HEK293 (cell line): ENCODE measurements around the gene AMOTL1.

Experiments
- CTCF ChIA-PET: fragments of 350-600 bp; formaldehyde crosslinking; extraction: SDS; loops from one replicate; lab custom pipeline; 2021; ENCODE audit warnings: antibody characterized with exemption; lab: Yijun Ruan, JAX
- POLR2A ChIA-PET: fragments of 300-600 bp; formaldehyde crosslinking; extraction: SDS; loops from one replicate; lab custom pipeline; 2020; ENCODE audit warnings: antibody characterized with exemption, inconsistent platforms; lab: Yijun Ruan, JAX
- H3K27ac ChIP-seq: fragments of 200-500 bp; sonication (Bioruptor generic); 2 replicates; pipeline ENCODE4 v1.5.1; 2014; ENCODE audit warnings: low read depth, low read length, control low read depth, inconsistent platforms; ENCODE audit errors: extremely low read depth
- H3K36me3 ChIP-seq, 2 experiments: fragments of 200-500 bp in 1 of 2; sonication (Bioruptor generic) in 1 of 2; 1 replicate in 1 of 2; 2 replicates in 1 of 2; pipeline ENCODE4 v1.5.1; 2014 to 2017; ENCODE audit warnings: inconsistent platforms in 2 of 2, low read length in 2 of 2; ENCODE audit not compliant: control insufficient read depth in 2 of 2, insufficient read depth in 1 of 2
- H3K4me1 ChIP-seq: fragments of 200-500 bp; sonication (Bioruptor generic); 2 replicates; pipeline ENCODE4 v1.5.1; 2014; ENCODE audit warnings: mild to moderate bottlenecking, low read length, inconsistent platforms; ENCODE audit not compliant: control insufficient read depth, insufficient read depth
- H3K4me3 ChIP-seq: 2 replicates; pipeline ENCODE4 v1.5.1; 2011; ENCODE audit warnings: low read depth, mild to moderate bottlenecking, control low read depth, low read length, moderate library complexity
- H3K9me3 ChIP-seq: fragments of 200-500 bp; sonication (Bioruptor generic); 2 replicates; pipeline ENCODE4 v1.5.1; 2014; ENCODE audit warnings: low read depth, low read length, inconsistent platforms; ENCODE audit not compliant: control insufficient read depth, insufficient read depth
- EGR2 ChIP-seq: fragments of 450-650 bp; formaldehyde crosslinking; IDR thresholded peaks from 2 replicates; pipeline ENCODE4 v1.5.1; 2016; ENCODE audit warnings: low read depth, missing biosample characterization, missing genetic modification characterization
- GFI1B ChIP-seq: fragments of 450-650 bp; formaldehyde crosslinking; IDR thresholded peaks from 2 replicates; pipeline ENCODE4 v1.5.1; 2016; ENCODE audit warnings: missing biosample characterization, missing genetic modification characterization
- PRDM4 ChIP-seq: fragments of 450-650 bp; formaldehyde crosslinking; IDR thresholded peaks from 2 replicates; pipeline ENCODE4 v1.5.1; 2017; ENCODE audit warnings: missing biosample characterization, missing genetic modification characterization
- ZFP37 ChIP-seq: fragments of 450-650 bp; formaldehyde crosslinking; IDR thresholded peaks from 2 replicates; pipeline ENCODE4 v1.5.1; 2016; ENCODE audit warnings: missing biosample characterization, missing genetic modification characterization
- ZNF174 ChIP-seq: fragments of 450-650 bp; formaldehyde crosslinking; IDR thresholded peaks from 2 replicates; pipeline ENCODE4 v1.5.0; 2017; ENCODE audit warnings: missing biosample characterization, mild to moderate bottlenecking, missing genetic modification characterization
- ZNF18 ChIP-seq: fragments of 450-650 bp; formaldehyde crosslinking; IDR thresholded peaks from 2 replicates; pipeline ENCODE4 v1.5.1; 2016; ENCODE audit warnings: missing biosample characterization, missing genetic modification characterization
- ZNF24 ChIP-seq: fragments of 450-650 bp; formaldehyde crosslinking; IDR thresholded peaks from 2 replicates; pipeline ENCODE4 v1.5.1; 2016; ENCODE audit warnings: missing biosample characterization, missing genetic modification characterization
- ZNF280D ChIP-seq: fragments of 450-650 bp; formaldehyde crosslinking; IDR thresholded peaks from 2 replicates; pipeline ENCODE4 v1.5.1; 2016; ENCODE audit warnings: missing biosample characterization, missing genetic modification characterization
- ZNF404 ChIP-seq: fragments of 450-650 bp; formaldehyde crosslinking; IDR thresholded peaks from 2 replicates; pipeline ENCODE4 v1.5.1; 2017; ENCODE audit warnings: missing biosample characterization, missing genetic modification characterization
- ZNF473 ChIP-seq: fragments of 450-650 bp; formaldehyde crosslinking; IDR thresholded peaks from 2 replicates; pipeline ENCODE4 v1.5.1; 2017; ENCODE audit warnings: missing biosample characterization, missing genetic modification characterization
- ZNF561 ChIP-seq: fragments of 450-650 bp; IDR thresholded peaks from 2 replicates; pipeline ENCODE4 v1.5.1; 2018; ENCODE audit warnings: missing biosample characterization, missing genetic modification characterization, borderline replicate concordance
- ZNF571 ChIP-seq: fragments of 450-650 bp; formaldehyde crosslinking; IDR thresholded peaks from 2 replicates; pipeline ENCODE4 v1.5.0; 2017; ENCODE audit warnings: missing biosample characterization, missing genetic modification characterization
- ZNF645 ChIP-seq: fragments of 450-650 bp; formaldehyde crosslinking; IDR thresholded peaks from 2 replicates; pipeline ENCODE4; 2016; ENCODE audit warnings: missing biosample characterization, missing genetic modification characterization
- ZNF707 ChIP-seq: fragments of 450-650 bp; formaldehyde crosslinking; IDR thresholded peaks from 2 replicates; pipeline ENCODE4 v1.5.1; 2016; ENCODE audit warnings: missing biosample characterization, missing genetic modification characterization
- ZNF792 ChIP-seq: fragments of 450-650 bp; formaldehyde crosslinking; IDR thresholded peaks from 2 replicates; pipeline ENCODE4 v1.5.1; 2016; ENCODE audit warnings: missing biosample characterization, missing genetic modification characterization
- ZSCAN4 ChIP-seq: fragments of 450-650 bp; formaldehyde crosslinking; IDR thresholded peaks from 2 replicates; pipeline ENCODE4 v1.5.1; 2017; ENCODE audit warnings: missing biosample characterization, missing genetic modification characterization

The AMOTL1 gene

GRCh38 chr11:94799726-94800125, 31.6 kb downstream of the AMOTL1 start:
- ChIA-PET CTCF (no interaction called here), POLR2A (no interaction called here)
- Histone ChIP-seq H3K9me3 (no peaks in the 10 kb centered on the region), H3K4me3 (no peak overlapping the region), H3K36me3 (peaks cover 0 to 57% of the 10 kb centered on the region in 2 experiments; a peak in 1 of 3 replicates), H3K4me1 (0 out of 2 replicates have a peak, but pooled peaks cover under 1% of the 10 kb centered on the region), H3K27ac (no peak overlapping the region)
- no peak for TF ChIP-seq EGR2
- no peak for TF ChIP-seq ZNF473 (tag by site-specific recombination)
- no peak for TF ChIP-seq ZNF24 (tag by site-specific recombination)
- no peak for TF ChIP-seq ZSCAN4 (tag by site-specific recombination)
- TF ChIP-seq ZNF645 (tag by site-specific recombination): no peak
- no peak for TF ChIP-seq ZNF707 (tag by site-specific recombination)
- TF ChIP-seq ZNF561 (tag by site-specific recombination): no peak
- no peak for TF ChIP-seq GFI1B (tag by site-specific recombination)
- TF ChIP-seq ZNF280D (tag by site-specific recombination): no peak
- TF ChIP-seq ZNF18 (tag by site-specific recombination): no peak

GRCh38 chr11:94800414-94800813, 32.3 kb downstream of the AMOTL1 start:
- Histone ChIP-seq H3K4me3 (no peak overlapping the region), H3K4me1 (no peaks in the 10 kb centered on the region), H3K27ac (no peak overlapping the region)
- POLR2A ChIA-PET: no interaction called here
- TF ChIP-seq ZNF792 (no peak), ZNF404 (tag by site-specific recombination) (no peak), ZFP37 (tag by site-specific recombination) (no peak), ZNF571 (tag by site-specific recombination) (no peak)
- TF ChIP-seq, all 188 proteins: peak for 0
- H3K9me3 ChIP-seq: no peaks in the 10 kb centered on the region
- H3K36me3 ChIP-seq: peaks cover 0 to 61% of the 10 kb centered on the region in 2 experiments; a peak in 1 of 3 replicates
- CTCF ChIA-PET: no interaction called here

GRCh38 chr11:94801866-94802460, 33.8 kb downstream of the AMOTL1 start:
- H3K4me3 ChIP-seq: no peak overlapping the region
- ChIA-PET CTCF (interaction anchor here (0.8 to 2.3 kb wide), 2 partner anchors 27 to 179 kb away, joined by 4 to 9 read pairs; no protein-coding TSS in a partner anchor), POLR2A (no interaction called here)
- H3K36me3 ChIP-seq: peaks cover 0 to 73% of the 10 kb centered on the region in 2 experiments; a peak in 1 of 3 replicates
- no peak for TF ChIP-seq ZNF174
- TF ChIP-seq PRDM4 (tag by site-specific recombination): no peak
- no peak overlapping the region for H3K27ac ChIP-seq
- H3K4me1 ChIP-seq: no peaks in the 10 kb centered on the region
- H3K9me3 ChIP-seq: no peaks in the 10 kb centered on the region
